Stimulated activated naive CD8-positive, alpha-beta T cell treated with anti-CD3 and anti-CD28 coated beads, Interleukin-15, Interleukin-2, amounts not matched to agents 100 ng/mL and 50 ng/mL, for 24 hours (primary cell): Measurements from ENCODE around the gene MED29.
A peak's percentile ranks its signal among the peaks of the same experiment; 100 is the strongest.

Experiments
- H3K27ac Mint-ChIP-seq: one replicate; pipeline ENCODE4 v1.8.0; 2021; ENCODE audit warnings: mild to moderate bottlenecking, mixed read lengths
- H3K27me3 Mint-ChIP-seq: one replicate; pipeline ENCODE4 v1.8.0; 2021; ENCODE audit warnings: mixed read lengths
- H3K36me3 Mint-ChIP-seq: one replicate; pipeline ENCODE4 v1.8.0; 2021; ENCODE audit warnings: low read depth, mixed read lengths
- H3K4me1 Mint-ChIP-seq: one replicate; pipeline ENCODE4 v1.8.0; 2021; ENCODE audit warnings: low read depth, mixed read lengths
- H3K4me3 Mint-ChIP-seq: one replicate; pipeline ENCODE4 v1.8.0; 2021; ENCODE audit warnings: mild to moderate bottlenecking, mixed read lengths
- H3K9me3 Mint-ChIP-seq: one replicate; pipeline ENCODE4 v1.8.0; 2021; ENCODE audit warnings: mixed read lengths

The MED29 gene

GRCh38 chr19:39401549-39402345 is 10.6 kb downstream of the MED29 start:
- peak overlapping the region; percentile 97 for H3K27ac Mint-ChIP-seq
- peak overlapping the region; percentile 74 for H3K4me3 Mint-ChIP-seq
- H3K27me3 Mint-ChIP-seq, result no peaks in the 10 kb centered on the region
- H3K9me3 Mint-ChIP-seq, result no peaks in the 10 kb centered on the region
- peaks cover 95% of the 10 kb centered on the region for H3K4me1 Mint-ChIP-seq
- H3K36me3 Mint-ChIP-seq, result peaks cover 11% of the 10 kb centered on the region

DNA sequence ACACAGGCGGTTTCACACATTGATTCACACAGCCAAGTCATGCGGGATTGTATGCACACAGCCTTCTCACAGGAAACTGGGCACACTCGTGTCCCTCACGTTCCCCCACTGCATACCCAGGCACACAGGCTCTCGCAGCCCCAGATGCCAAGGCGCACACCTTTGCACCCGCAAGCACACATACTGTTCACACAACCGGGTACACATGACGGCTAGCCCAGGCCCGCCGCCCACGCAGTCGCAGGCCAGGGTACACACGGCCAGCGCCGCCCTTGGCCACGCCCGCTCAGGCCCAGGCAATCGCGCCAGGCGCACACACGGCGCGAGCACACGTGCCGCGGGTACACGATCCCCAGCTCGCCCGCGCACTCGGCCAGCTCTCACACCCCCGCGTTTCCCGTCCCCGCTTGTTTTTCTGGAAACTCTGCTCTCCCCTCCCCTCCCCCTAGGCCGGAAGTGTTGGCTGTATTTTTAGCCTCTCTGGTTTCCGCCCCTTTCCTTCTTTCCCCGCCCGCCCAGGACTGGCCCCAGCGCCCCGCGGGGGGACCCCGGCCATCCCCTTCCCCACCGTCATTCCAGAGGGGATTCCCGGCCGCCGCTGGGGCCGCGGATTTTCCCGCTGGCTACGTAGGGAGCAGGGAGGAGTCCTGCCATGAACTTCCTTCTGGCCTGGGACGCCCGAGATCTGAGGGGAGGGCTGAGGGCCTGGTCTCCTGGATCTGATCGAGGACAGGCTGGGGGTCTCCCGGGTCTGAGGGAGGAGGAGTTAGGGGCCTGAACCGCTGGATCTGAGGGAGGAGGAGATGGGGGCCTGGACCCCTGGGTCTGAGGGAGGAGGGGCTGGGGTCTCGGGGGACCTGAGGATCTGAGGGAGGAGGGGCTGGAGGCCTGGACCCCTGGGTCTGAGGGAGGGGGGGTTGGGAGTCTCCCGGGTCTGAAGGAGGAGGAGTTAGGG is 11.4 kb downstream of the MED29 start:
- no peaks in the 10 kb centered on the region for H3K27me3 Mint-ChIP-seq
- H3K4me1 Mint-ChIP-seq, result peaks cover 86% of the 10 kb centered on the region
- H3K9me3 Mint-ChIP-seq, result no peaks in the 10 kb centered on the region
- H3K36me3 Mint-ChIP-seq, result peaks cover 11% of the 10 kb centered on the region
- peak overlapping the region; percentile 97 for H3K27ac Mint-ChIP-seq
- peak overlapping the region; percentile 74 for H3K4me3 Mint-ChIP-seq

DNA sequence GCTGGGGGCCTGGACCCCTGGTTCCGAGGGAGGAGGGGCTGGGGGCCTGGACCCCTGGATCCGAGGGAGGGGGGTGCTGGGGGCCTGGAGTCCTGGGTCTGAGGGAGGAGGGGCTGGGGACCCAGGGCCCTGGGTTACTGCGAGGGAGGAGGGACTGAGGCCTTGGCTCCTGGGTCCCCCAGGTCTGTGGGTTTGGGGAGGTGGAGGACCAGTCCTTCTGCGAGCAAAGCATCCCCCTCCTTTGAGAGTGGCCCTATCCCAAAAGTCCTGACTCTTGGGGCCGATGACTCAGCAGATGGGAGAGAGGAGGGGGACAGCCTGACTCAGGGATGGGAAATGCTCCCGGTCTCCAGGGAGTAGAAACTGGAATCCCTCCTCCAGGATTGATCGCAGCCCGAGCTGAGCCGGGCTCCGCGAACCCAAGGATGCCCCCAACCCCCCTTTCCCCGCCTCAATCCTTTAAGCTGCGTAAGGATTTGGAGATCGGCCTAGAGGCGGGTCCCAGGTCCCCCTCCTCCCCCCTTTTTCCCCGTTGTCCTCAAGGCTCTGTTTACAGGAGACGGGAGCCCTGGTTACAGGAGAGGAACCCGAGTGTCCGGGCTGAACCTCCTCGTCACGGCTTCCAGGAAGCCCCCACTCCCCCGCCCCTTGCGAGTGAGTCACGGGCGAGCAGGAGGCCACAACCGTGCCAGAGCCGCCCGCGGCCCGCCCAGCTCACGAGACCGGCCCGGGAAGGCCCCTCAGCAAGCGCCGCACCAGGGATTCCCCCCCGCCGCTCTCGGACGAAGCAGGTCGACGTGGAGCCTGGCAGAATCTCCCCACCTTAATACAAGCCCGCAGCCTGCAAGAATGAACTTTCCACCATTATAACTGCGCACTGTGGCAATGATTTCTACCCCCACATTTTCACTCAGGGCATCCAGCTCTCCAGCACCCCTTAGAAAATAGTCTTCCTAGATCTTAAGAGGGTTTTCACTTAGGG is 12.4 kb downstream of the MED29 start:
- Mint-ChIP-seq H3K4me3 (peak overlapping the region; percentile 74), H3K36me3 (peaks cover 17% of the 10 kb centered on the region), H3K27me3 (no peaks in the 10 kb centered on the region), H3K4me1 (peaks cover 84% of the 10 kb centered on the region), H3K9me3 (no peaks in the 10 kb centered on the region), H3K27ac (peak overlapping the region; percentile 97)

GRCh38 chr19:39405261-39405957 is 14.2 kb downstream of the MED29 start:
- Mint-ChIP-seq H3K36me3 (peaks cover 15% of the 10 kb centered on the region), H3K27ac (peak overlapping the region; percentile 67), H3K27me3 (no peaks in the 10 kb centered on the region), H3K4me1 (peaks cover 74% of the 10 kb centered on the region), H3K4me3 (peak overlapping the region; percentile 52), H3K9me3 (no peaks in the 10 kb centered on the region)

- H3K4me1 Mint-ChIP-seq, result peaks cover 74% of the 10 kb centered on the region
- H3K36me3 Mint-ChIP-seq, result peaks cover 15% of the 10 kb centered on the region
- H3K27me3 Mint-ChIP-seq, result no peaks in the 10 kb centered on the region
- no peaks in the 10 kb centered on the region for H3K9me3 Mint-ChIP-seq
- H3K4me3 Mint-ChIP-seq, result peak overlapping the region; percentile 84
- peak overlapping the region; percentile 88 for H3K27ac Mint-ChIP-seq
These were observed 14.9 kb downstream of the MED29 start for GRCh38 chr19:39405958-39406655.

GRCh38 chr19:39406656-39407409 is 15.7 kb downstream of the MED29 start, which contains the start of gene ZFP36:
Gene ZFP36, plus strand, starts transcription at chr19:39406847. Its CDS starts 58 bp downstream, at chr19:39406905.
- Mint-ChIP-seq H3K27me3 (no peaks in the 10 kb centered on the region), H3K27ac (peak within 1 kb of the TSS; percentile 92), H3K36me3 (peaks cover 15% of the 10 kb centered on the region), H3K4me1 (peaks cover 74% of the 10 kb centered on the region), H3K4me3 (peak within 1 kb of the TSS; percentile 84), H3K9me3 (no peaks in the 10 kb centered on the region)

- Mint-ChIP-seq H3K4me3 (peak overlapping the region; percentile 84), H3K4me1 (peaks cover 74% of the 10 kb centered on the region), H3K27ac (peak overlapping the region; percentile 92), H3K27me3 (no peaks in the 10 kb centered on the region), H3K9me3 (no peaks in the 10 kb centered on the region), H3K36me3 (peaks cover 15% of the 10 kb centered on the region)
These were observed 16.2 kb downstream of the MED29 start for GRCh38 chr19:39407410-39407659.

GRCh38 chr19:39407660-39408391 is 16.6 kb downstream of the MED29 start:
- peak overlapping the region; percentile 84 for H3K4me3 Mint-ChIP-seq
- H3K4me1 Mint-ChIP-seq, result peaks cover 69% of the 10 kb centered on the region
- H3K9me3 Mint-ChIP-seq, result no peaks in the 10 kb centered on the region
- H3K27ac Mint-ChIP-seq, result peak overlapping the region; percentile 92
- H3K27me3 Mint-ChIP-seq, result no peaks in the 10 kb centered on the region
- peaks cover 15% of the 10 kb centered on the region for H3K36me3 Mint-ChIP-seq

GRCh38 chr19:39408392-39409207 is 17.4 kb downstream of the MED29 start:
- H3K9me3 Mint-ChIP-seq, result no peaks in the 10 kb centered on the region

GRCh38 chr19:39409208-39410016 is 18.2 kb downstream of the MED29 start:
- peak overlapping the region; percentile 84 for H3K4me3 Mint-ChIP-seq
- H3K36me3 Mint-ChIP-seq, result peaks cover 15% of the 10 kb centered on the region
- peak overlapping the region; percentile 88 for H3K27ac Mint-ChIP-seq
- peaks cover 63% of the 10 kb centered on the region for H3K4me1 Mint-ChIP-seq
- no peaks in the 10 kb centered on the region for H3K27me3 Mint-ChIP-seq
- no peaks in the 10 kb centered on the region for H3K9me3 Mint-ChIP-seq

More at GRCh38 chr19:39408392-39409207, 17.4 kb downstream of the MED29 start:
- Mint-ChIP-seq H3K27me3 (no peaks in the 10 kb centered on the region), H3K36me3 (peaks cover 15% of the 10 kb centered on the region), H3K4me3 (peak overlapping the region; percentile 84), H3K27ac (peak overlapping the region; percentile 88), H3K4me1 (peaks cover 63% of the 10 kb centered on the region)
